Measurements from ENCODE around the gene NUDT15.
"Not testable (repeated sequence)": the region's sequence is repeated elsewhere in the genome, so short reads cannot be mapped to it uniquely, and the experiment has no call there.

Gene NUDT15

GRCh38 chr13:48001114-48001881 is 36.2 kb upstream of the NUDT15 start, which contains the start of gene SUCLA2:
Gene SUCLA2, minus strand, starts transcription at chr13:48001273. Its CDS starts 4 bp downstream, at chr13:48001269.
- TF ChIP-seq CTCF (conservative IDR thresholded peaks at IDR 0.05) (no peak), ZFX (IDR thresholded peaks at IDR 0.05) (no peak)
- peak within 1 kb of the TSS; percentile 88 for H3K27ac ChIP-seq

- not testable (repeated sequence) for H3K27ac ChIP-seq
Measured at GRCh38 chr13:48001999-48002398, 35.5 kb upstream of the NUDT15 start.

- no peak for TF ChIP-seq CTCF (conservative IDR thresholded peaks at IDR 0.05)
- TF ChIP-seq ZFX (IDR thresholded peaks at IDR 0.05), result no peak
- no peak overlapping the region for H3K27ac ChIP-seq
Measured at GRCh38 chr13:48004201-48004600, 33.3 kb upstream of the NUDT15 start.

GRCh38 chr13:48006396-48006795 is 31.1 kb upstream of the NUDT15 start:
- H3K27ac ChIP-seq, result no peak overlapping the region
- TF ChIP-seq ZFX (IDR thresholded peaks at IDR 0.05) (no peak), CTCF (conservative IDR thresholded peaks at IDR 0.05) (no peak)

GRCh38 chr13:48009284-48009683 is 28.2 kb upstream of the NUDT15 start:
- TF ChIP-seq CTCF (conservative IDR thresholded peaks at IDR 0.05), result no peak
- no peak overlapping the region for H3K27ac ChIP-seq

- no peak for TF ChIP-seq CTCF (conservative IDR thresholded peaks at IDR 0.05)
- no peak for TF ChIP-seq ZFX (IDR thresholded peaks at IDR 0.05)
Measured at GRCh38 chr13:48010698-48011097, 26.8 kb upstream of the NUDT15 start.

GRCh38 chr13:48012668-48013067 is 24.9 kb upstream of the NUDT15 start:
- H3K27ac ChIP-seq, result no peak overlapping the region
- no peak for TF ChIP-seq CTCF (conservative IDR thresholded peaks at IDR 0.05)
- no peak for TF ChIP-seq ZFX (IDR thresholded peaks at IDR 0.05)

More at GRCh38 chr13:48010698-48011097, 26.8 kb upstream of the NUDT15 start:
- no peak overlapping the region for H3K27ac ChIP-seq

- TF ChIP-seq ZFX (IDR thresholded peaks at IDR 0.05) (no peak), CTCF (conservative IDR thresholded peaks at IDR 0.05) (no peak)
- H3K27ac ChIP-seq, result no peak overlapping the region
Measured at GRCh38 chr13:48014359-48014758, 23.2 kb upstream of the NUDT15 start.

Measured in C4-2B (cell line).